PC-3 (cell line): ENCODE measurements around the gene MRPL45.

Experiments used
- EZH2 ChIP-seq: fragments of 300-600 bp; sonication (generic); IDR thresholded peaks from one replicate; pipeline ENCODE4 v1.6.1; 2017; ENCODE audit warnings: antibody characterized with exemption, mild to moderate bottlenecking, low read length; ENCODE audit not compliant: unreplicated experiment
- EZH2phosphoT487 ChIP-seq: fragments of 300-600 bp; sonication (generic); IDR thresholded peaks from 2 replicates; pipeline ENCODE4 v1.6.1; 2018; ENCODE audit warnings: mild to moderate bottlenecking, antibody characterized with exemption, low read length, borderline replicate concordance
- TF ChIP-seq, protein P1 (sequence below): fragments of 300-600 bp; sonication (generic); conservative IDR thresholded peaks from 2 replicates; pipeline ENCODE4 v1.5.1; 2017; ENCODE audit warnings: antibody characterized with exemption, low read depth, mild to moderate bottlenecking, low read length

DNA sequence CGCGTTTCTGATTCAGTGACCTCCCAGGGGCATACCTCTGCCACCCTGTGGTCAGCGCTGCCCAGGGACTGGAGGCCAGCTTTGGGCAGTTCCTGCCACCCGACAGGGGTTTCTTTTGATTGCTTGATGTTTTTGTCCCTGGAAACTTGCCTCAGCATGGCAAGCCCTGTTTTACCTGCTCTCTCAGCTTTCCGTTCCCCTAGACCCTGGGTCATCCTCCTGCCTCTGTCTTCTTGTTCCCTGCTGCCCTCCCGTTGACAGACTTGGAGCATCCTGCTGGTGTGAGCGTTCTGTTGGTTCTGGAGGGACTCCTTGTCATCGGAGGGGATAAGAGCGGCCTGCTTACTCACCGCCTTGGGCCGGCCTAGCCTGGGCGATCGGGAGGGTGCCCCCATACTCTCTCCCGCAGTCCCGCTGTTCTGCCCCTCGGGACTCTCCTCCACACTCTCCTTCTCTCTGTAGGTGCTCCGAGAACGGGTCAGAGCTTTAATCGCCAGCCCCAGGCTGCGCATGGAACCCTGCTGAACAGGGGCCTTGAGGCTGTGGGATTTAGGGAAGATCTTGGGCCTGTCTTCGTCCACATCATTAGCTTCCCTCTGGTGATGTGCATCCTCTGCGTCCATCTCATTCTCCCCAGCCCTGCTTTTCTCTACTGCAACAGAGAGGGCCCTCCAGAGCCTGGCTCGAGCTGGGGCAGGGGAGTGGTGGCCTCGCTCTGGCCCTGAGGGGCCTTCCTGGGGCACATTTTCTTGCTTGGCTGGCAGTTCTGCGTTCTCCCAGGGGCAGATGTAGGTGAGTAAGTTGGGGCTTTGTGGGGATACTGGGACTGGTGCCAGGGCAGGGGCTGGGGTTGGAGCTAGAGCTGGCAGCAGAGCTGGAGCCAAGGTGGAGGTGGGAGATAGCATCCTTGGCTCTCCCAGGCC, 33.1 kb downstream of the MRPL45 start:
- TF ChIP-seq, protein P1, sequence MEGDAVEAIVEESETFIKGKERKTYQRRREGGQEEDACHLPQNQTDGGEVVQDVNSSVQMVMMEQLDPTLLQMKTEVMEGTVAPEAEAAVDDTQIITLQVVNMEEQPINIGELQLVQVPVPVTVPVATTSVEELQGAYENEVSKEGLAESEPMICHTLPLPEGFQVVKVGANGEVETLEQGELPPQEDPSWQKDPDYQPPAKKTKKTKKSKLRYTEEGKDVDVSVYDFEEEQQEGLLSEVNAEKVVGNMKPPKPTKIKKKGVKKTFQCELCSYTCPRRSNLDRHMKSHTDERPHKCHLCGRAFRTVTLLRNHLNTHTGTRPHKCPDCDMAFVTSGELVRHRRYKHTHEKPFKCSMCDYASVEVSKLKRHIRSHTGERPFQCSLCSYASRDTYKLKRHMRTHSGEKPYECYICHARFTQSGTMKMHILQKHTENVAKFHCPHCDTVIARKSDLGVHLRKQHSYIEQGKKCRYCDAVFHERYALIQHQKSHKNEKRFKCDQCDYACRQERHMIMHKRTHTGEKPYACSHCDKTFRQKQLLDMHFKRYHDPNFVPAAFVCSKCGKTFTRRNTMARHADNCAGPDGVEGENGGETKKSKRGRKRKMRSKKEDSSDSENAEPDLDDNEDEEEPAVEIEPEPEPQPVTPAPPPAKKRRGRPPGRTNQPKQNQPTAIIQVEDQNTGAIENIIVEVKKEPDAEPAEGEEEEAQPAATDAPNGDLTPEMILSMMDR: no peak
- TF ChIP-seq EZH2 (no peak), EZH2phosphoT487 (no peak)
